ENCODE results near the gene TNFAIP8L3. TPM values are rescaled to one million over a fixed set of nuclear protein-coding genes. Genes with fewer than 3 reads are reported as not detected.
A peak's percentile ranks its signal among the peaks of the same experiment; 100 is the strongest.

TNFAIP8L3 gene
- total RNA-seq, 4 donors from 2014 or later = 13.4 to 26.4 (median 15.6) TPM

GRCh38 chr15:51132384-51133139 is 37.9 kb upstream of the TNFAIP8L3 start:
- peak; percentile 73 to 91 (median 83) for TF ChIP-seq CTCF (IDR thresholded peaks at IDR 0.05)
- no peak for TF ChIP-seq EP300 (IDR thresholded peaks at IDR 0.05)
- peak; percentile 37 to 64 for TF ChIP-seq POLR2AphosphoS5 (IDR thresholded peaks at IDR 0.05)
- Histone ChIP-seq H3K9me3 (no peaks in the 10 kb centered on the region), H3K36me3 (no peaks in the 10 kb centered on the region), H3K4me3 (no peak overlapping the region), H3K27ac (replicated peaks in 1 of 4) (peak overlapping the region; percentile 42 to 62 (median 52)), H3K4me1 (peaks cover 4 to 15% (median 14%) of the 10 kb centered on the region in 4 donors), H3K27me3 (no peaks in the 10 kb centered on the region)
- intact Hi-C loops (cut with DNase I) = no loop called here
- DNase-seq (ENCODE audit: extremely low spot score) = no peak
- WGBS = 61% methylated on average over 6 of the region's 6 CpGs

- Histone ChIP-seq H3K4me3 (no peak overlapping the region), H3K9me3 (no peaks in the 10 kb centered on the region), H3K36me3 (no peaks in the 10 kb centered on the region), H3K4me1 (peaks cover 4 to 15% (median 14%) of the 10 kb centered on the region in 4 donors), H3K27ac (replicated peaks in 1 of 4) (peak overlapping the region in 1 of 4 donors; percentile 62), H3K27me3 (no peaks in the 10 kb centered on the region)
- 83% methylated on average over 4 of the region's 4 CpGs for WGBS
- no peak for DNase-seq (ENCODE audit: extremely low spot score)
- TF ChIP-seq CTCF (IDR thresholded peaks at IDR 0.05) (no peak), EP300 (IDR thresholded peaks at IDR 0.05) (no peak)
- intact Hi-C loops (cut with DNase I) = no loop called here
Observed at GRCh38 chr15:51131596-51132290, 37.0 kb upstream of the TNFAIP8L3 start.

GRCh38 chr15:51130344-51130743 is 35.6 kb upstream of the TNFAIP8L3 start:
- no peak overlapping the region for H3K4me3 ChIP-seq
- 100% methylated on average over 1 of the region's 1 CpG for WGBS
- peaks cover 4 to 15% (median 14%) of the 10 kb centered on the region in 4 donors for H3K4me1 ChIP-seq
- no peak for DNase-seq (ENCODE audit: extremely low spot score)
- intact Hi-C loops (cut with DNase I) = no loop called here
- H3K36me3 ChIP-seq = no peaks in the 10 kb centered on the region
- H3K27ac ChIP-seq (replicated peaks in 1 of 4) = no peak overlapping the region
- H3K27me3 ChIP-seq = no peaks in the 10 kb centered on the region
- no peaks in the 10 kb centered on the region for H3K9me3 ChIP-seq
- no peak for TF ChIP-seq POLR2A (IDR thresholded peaks at IDR 0.05; ENCODE audit: low read depth)
- no peak for TF ChIP-seq POLR2AphosphoS5 (IDR thresholded peaks at IDR 0.05)
- TF ChIP-seq EP300 (IDR thresholded peaks at IDR 0.05) = no peak
- TF ChIP-seq CTCF (IDR thresholded peaks at IDR 0.05) = no peak

- no peak for DNase-seq (ENCODE audit: extremely low spot score)
- Histone ChIP-seq H3K4me1 (peaks cover 4 to 15% (median 14%) of the 10 kb centered on the region in 4 donors), H3K27me3 (no peaks in the 10 kb centered on the region), H3K4me3 (no peak overlapping the region), H3K27ac (replicated peaks in 1 of 4) (no peak overlapping the region), H3K9me3 (no peaks in the 10 kb centered on the region), H3K36me3 (no peaks in the 10 kb centered on the region)
- intact Hi-C loops (cut with DNase I) = no loop called here
- TF ChIP-seq POLR2A (IDR thresholded peaks at IDR 0.05; ENCODE audit: low read depth) (no peak), EP300 (IDR thresholded peaks at IDR 0.05) (no peak), CTCF (IDR thresholded peaks at IDR 0.05) (no peak), POLR2AphosphoS5 (IDR thresholded peaks at IDR 0.05) (no peak)
- WGBS = 74% methylated on average over 5 of the region's 5 CpGs
Observed at GRCh38 chr15:51129535-51130188, 35.0 kb upstream of the TNFAIP8L3 start.
